Measurements from ENCODE around the gene CLDN24.

The CLDN24 gene

GRCh38 chr4:183366206-183366835, 44.1 kb upstream of the CLDN24 start:
- no peaks in the 10 kb centered on the region for H3K79me2 ChIP-seq (ENCODE audit: insufficient read depth, low read length)
- no peaks in the 10 kb centered on the region for H3K36me3 ChIP-seq (ENCODE audit: insufficient read depth, low read length)
- H3K27me3 ChIP-seq (ENCODE audit: insufficient read depth, low read length): no peaks in the 10 kb centered on the region; the same call in 1 of the 2 replicates
- H3K27ac ChIP-seq (ENCODE audit: low read depth, low read length, poor library complexity, severe bottlenecking): no peak overlapping the region
- no peak overlapping the region for H3K9ac ChIP-seq (ENCODE audit: low read length)
- no peaks in the 10 kb centered on the region for H4K20me1 ChIP-seq (ENCODE audit: insufficient read depth, low read length)
- no peaks in the 10 kb centered on the region for H3K9me2 ChIP-seq (ENCODE audit: low read depth, low read length)
- H3K4me2 ChIP-seq (ENCODE audit: low read length): no peak overlapping the region
- H3K4me3 ChIP-seq (ENCODE audit: low read depth, low read length, poor library complexity, severe bottlenecking): no peak overlapping the region
- no peak for TF ChIP-seq CTCF (IDR thresholded peaks at IDR 0.05; ENCODE audit: low read length)
- H3K9me3 ChIP-seq (ENCODE audit: low read length): no peaks in the 10 kb centered on the region
- no peaks in the 10 kb centered on the region for H3F3A ChIP-seq (ENCODE audit: insufficient read depth, low read length)
- H3K4me1 ChIP-seq (ENCODE audit: insufficient read depth, low read length, severe bottlenecking): no peaks in the 10 kb centered on the region
- H2AFZ ChIP-seq (ENCODE audit: low read length): no peak overlapping the region

- H3K27ac ChIP-seq (ENCODE audit: low read depth, low read length, poor library complexity, severe bottlenecking): no peak overlapping the region
- no peak overlapping the region for H2AFZ ChIP-seq (ENCODE audit: low read length)
- no peaks in the 10 kb centered on the region for H3K4me1 ChIP-seq (ENCODE audit: insufficient read depth, low read length, severe bottlenecking)
- no peaks in the 10 kb centered on the region for H3F3A ChIP-seq (ENCODE audit: insufficient read depth, low read length)
- TF ChIP-seq CTCF (IDR thresholded peaks at IDR 0.05; ENCODE audit: low read length) (no peak), EZH2 (IDR thresholded peaks at IDR 0.05; ENCODE audit: borderline replicate concordance, low read length) (no peak)
- H4K20me1 ChIP-seq (ENCODE audit: insufficient read depth, low read length): no peaks in the 10 kb centered on the region
- no peaks in the 10 kb centered on the region for H3K79me2 ChIP-seq (ENCODE audit: insufficient read depth, low read length)
- no peaks in the 10 kb centered on the region; the same call in 1 of the 2 replicates for H3K27me3 ChIP-seq (ENCODE audit: insufficient read depth, low read length)
- no peaks in the 10 kb centered on the region for H3K9me2 ChIP-seq (ENCODE audit: low read depth, low read length)
- no peak overlapping the region for H3K4me3 ChIP-seq (ENCODE audit: low read depth, low read length, poor library complexity, severe bottlenecking)
- no peak overlapping the region for H3K4me2 ChIP-seq (ENCODE audit: low read length)
- no peaks in the 10 kb centered on the region for H3K36me3 ChIP-seq (ENCODE audit: insufficient read depth, low read length)
- H3K9me3 ChIP-seq (ENCODE audit: low read length): no peaks in the 10 kb centered on the region
- no peak overlapping the region for H3K9ac ChIP-seq (ENCODE audit: low read length)
Measured at GRCh38 chr4:183364025-183364424, 41.8 kb upstream of the CLDN24 start.

- no peak overlapping the region for H3K9ac ChIP-seq (ENCODE audit: low read length)
- no peaks in the 10 kb centered on the region for H3K4me1 ChIP-seq (ENCODE audit: insufficient read depth, low read length, severe bottlenecking)
- no peaks in the 10 kb centered on the region for H3K9me2 ChIP-seq (ENCODE audit: low read depth, low read length)
- TF ChIP-seq EZH2 (IDR thresholded peaks at IDR 0.05; ENCODE audit: borderline replicate concordance, low read length): no peak
- no peak for TF ChIP-seq CTCF (IDR thresholded peaks at IDR 0.05; ENCODE audit: low read length)
- no peak overlapping the region for H2AFZ ChIP-seq (ENCODE audit: low read length)
- H3K36me3 ChIP-seq (ENCODE audit: insufficient read depth, low read length): no peaks in the 10 kb centered on the region
- H3F3A ChIP-seq (ENCODE audit: insufficient read depth, low read length): no peaks in the 10 kb centered on the region
- no peaks in the 10 kb centered on the region for H3K79me2 ChIP-seq (ENCODE audit: insufficient read depth, low read length)
- no peaks in the 10 kb centered on the region; the same call in 1 of the 2 replicates for H3K27me3 ChIP-seq (ENCODE audit: insufficient read depth, low read length)
- H3K4me3 ChIP-seq (ENCODE audit: low read depth, low read length, poor library complexity, severe bottlenecking): no peak overlapping the region
- no peaks in the 10 kb centered on the region for H3K9me3 ChIP-seq (ENCODE audit: low read length)
- H3K4me2 ChIP-seq (ENCODE audit: low read length): no peak overlapping the region
- no peak overlapping the region for H3K27ac ChIP-seq (ENCODE audit: low read depth, low read length, poor library complexity, severe bottlenecking)
- no peaks in the 10 kb centered on the region for H4K20me1 ChIP-seq (ENCODE audit: insufficient read depth, low read length)
Measured at GRCh38 chr4:183362916-183363542, 40.8 kb upstream of the CLDN24 start.

All from OCI-LY1 (cell line).